GM18511 (cell line): ENCODE measurements around the gene RNF212B.

Source experiments
- ATAC-seq: cut with Tn5 transposase; IDR thresholded peaks from one replicate; pipeline ENCODE4 v1.9.1; 2021; ENCODE audit warnings: mild to moderate bottlenecking, moderate library complexity; ENCODE audit not compliant: unreplicated experiment

Gene RNF212B

GRCh38 chr14:23294734-23295561 is 57.2 kb downstream of the RNF212B start:
- no peak for ATAC-seq

- ATAC-seq = no peak
Observed at GRCh38 chr14:23296012-23296777, 58.5 kb downstream of the RNF212B start.

DNA sequence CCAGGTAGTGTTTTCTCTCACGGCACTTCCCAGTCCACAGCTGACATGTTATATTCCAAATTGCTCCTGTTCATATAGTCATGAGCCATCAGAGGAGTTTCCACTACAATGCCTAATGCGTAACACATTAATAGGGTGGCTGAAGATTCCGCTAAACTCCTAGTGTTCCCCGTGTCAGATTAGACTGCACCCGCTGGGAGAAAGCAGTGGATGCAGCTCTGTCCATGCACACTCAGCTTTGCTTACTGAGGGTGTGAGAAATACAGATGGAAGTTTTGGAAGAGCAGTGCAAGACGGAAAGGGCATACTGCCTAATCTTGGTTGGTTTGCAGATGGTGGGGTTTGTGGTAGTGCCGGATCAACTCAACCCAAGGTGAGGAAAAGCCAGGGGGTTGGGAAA is 59.4 kb downstream of the RNF212B start:
- ATAC-seq = no peak

DNA sequence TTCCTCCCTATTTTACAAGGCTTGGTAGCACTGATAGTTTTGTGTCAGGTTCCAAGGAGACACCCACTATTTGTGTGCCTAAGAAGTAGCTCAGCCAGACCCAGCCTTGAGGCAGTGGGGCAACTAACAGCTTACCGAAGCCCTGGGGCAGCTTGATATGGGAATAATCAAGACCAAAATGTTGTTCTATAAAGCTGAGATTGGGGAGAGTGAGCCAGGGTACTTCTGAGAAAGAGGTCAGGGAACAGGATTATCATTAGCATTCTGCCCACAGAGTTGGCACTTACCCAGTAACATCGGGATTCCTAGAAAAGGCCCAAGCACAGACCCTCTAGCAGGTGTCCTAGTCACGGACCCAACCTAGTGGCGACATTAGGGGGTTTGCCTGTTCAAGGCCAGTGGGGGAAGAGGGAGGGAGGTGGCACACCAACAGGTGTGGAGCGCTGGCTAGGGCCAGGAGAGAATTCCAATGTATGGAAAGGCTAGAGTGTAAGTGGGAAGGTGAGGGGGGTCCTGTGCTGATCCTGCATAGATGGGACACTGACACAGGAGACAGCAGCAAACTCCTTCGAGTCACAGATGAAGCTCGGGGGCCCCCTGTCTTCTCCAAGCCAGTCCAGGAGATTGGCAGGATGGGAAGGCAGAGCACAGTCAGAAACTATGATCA is 60.0 kb downstream of the RNF212B start:
- ATAC-seq = no peak

- ATAC-seq = no peak
Observed at GRCh38 chr14:23299211-23299957, 61.6 kb downstream of the RNF212B start.

- ATAC-seq = no peak
Observed at GRCh38 chr14:23299986-23300686, 62.4 kb downstream of the RNF212B start.

DNA sequence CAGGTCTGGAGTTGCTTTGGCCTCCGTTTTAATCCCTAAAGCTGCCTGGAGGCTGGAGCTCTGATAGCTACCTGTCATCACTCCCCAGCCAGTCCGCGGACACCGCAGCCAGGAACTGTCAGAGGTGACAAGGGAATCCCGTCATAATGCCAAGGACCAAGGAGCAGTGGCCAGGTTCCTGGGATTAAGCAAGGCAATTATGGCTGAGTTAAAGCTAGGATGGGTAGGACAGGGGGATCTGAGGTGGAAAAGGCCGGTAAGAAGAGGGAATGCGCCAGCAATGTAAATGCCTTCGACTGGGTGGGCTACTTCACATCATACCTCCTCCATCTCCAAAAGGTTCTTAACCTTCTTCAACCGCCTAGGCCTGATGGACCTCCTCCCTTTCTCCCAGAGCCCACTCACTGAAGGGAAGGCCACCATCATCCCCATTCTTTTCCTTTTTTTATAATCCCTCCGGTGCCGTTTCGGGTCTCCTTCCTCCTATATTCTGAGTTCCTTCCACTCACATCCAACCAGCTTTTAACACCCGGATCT is 63.0 kb downstream of the RNF212B start:
- no peak for ATAC-seq

GRCh38 chr14:23301288-23301968 is 63.7 kb downstream of the RNF212B start:
- peak; percentile 81 for ATAC-seq

GRCh38 chr14:23301969-23302289 is 64.2 kb downstream of the RNF212B start:
- ATAC-seq = peak; percentile 17

- ATAC-seq = peak; percentile 46
Observed at GRCh38 chr14:23302290-23303225, 64.8 kb downstream of the RNF212B start, which contains the start of gene PPP1R3E. TSS of gene PPP1R3E (minus strand) at chr14:23302859. CDS start at chr14:23302576, 283 bp downstream.

DNA sequence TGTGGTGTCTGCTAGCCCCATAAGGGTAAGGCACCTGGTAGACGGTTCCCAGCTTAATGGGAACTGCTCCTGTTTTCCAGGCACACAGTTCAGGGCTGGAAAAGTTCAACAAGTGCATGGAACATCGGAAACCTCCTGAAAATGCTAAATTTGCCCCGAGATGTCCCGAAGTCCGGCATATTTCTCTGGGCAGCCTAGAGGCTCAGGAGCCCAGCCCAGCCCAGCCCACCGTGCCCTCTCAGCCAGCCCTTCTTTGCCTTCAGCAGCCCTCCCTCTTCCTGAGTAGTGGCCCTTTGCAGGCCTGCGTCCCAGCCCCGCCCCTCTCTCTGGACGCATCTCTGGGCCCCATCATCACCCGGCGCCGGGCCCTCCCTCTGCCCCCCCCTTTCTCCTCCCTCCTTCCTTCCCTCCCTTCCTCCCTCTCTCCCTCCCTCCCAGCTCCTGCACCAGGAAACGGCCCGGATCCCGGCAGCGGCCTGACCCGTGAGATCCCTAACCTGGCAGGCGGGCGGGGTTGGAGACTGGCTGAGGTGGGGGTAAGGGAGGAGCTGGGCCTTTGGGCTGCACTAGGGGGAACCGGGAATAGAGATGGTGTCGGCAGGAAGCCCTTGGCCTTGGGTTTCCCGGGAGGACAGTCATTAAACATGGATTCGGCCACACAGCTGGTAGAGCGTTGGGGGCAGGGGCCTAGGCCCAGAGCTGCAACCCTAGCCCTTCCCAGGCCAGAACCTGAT is 68.8 kb downstream of the RNF212B start, which contains the start of gene BCL2L2:
TSS of gene BCL2L2 (plus strand) at position 422 of the 734 bp plus-strand sequence. CDS start 935 bp downstream, outside the sequence.
- ATAC-seq = no peak

- ATAC-seq = no peak
Observed at GRCh38 chr14:23307146-23307530, 69.4 kb downstream of the RNF212B start.

- ATAC-seq = no peak
Observed at GRCh38 chr14:23307687-23308644, 70.2 kb downstream of the RNF212B start.

DNA sequence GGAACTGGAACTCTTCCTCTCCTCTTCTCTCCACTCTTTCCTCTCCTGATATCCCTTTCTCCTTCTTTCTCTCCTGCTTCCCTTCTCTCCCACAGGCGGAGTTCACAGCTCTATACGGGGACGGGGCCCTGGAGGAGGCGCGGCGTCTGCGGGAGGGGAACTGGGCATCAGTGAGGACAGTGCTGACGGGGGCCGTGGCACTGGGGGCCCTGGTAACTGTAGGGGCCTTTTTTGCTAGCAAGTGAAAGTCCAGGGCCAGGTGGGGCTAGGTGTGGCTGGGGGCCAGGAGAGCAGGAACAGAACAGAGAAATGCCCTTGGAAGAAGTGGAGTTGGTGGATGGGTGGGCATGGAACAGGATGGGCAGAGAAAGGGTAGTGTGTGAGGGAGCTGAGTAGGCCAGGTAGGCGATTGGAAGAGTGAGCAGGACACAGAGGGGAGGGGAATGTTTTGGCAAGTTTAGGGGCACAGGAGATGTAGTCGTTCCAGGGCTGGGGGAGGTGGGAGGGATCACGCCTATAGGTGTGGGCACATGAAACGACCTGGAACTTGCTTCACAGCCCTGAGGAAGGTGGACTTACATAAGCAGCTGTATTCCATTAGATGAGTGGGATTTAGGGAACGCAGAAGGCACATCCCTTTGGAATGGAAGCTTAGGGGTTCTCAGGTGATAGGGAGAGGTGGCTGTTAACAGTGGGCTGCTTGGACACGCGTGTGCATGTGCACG is 71.1 kb downstream of the RNF212B start:
- no peak for ATAC-seq

DNA sequence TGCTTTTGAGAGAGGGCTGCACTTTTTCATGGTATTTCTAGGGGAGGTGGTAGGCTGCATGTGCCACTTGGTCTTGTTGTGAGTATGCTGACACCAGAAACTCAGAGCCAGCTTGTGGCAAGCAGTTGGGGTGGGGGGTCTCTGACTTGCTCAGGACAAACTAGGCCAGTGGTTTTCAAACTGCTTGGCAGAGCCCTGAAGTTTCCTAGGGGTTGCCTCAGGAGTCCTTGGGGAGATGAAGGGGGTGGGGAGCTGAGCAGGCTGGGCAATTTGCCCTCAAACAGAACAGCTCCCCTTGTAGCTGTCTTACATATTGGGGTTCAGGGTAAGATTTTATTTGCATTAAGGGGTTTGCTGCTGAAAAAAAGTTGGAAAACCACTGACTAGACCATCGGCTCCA is 72.8 kb downstream of the RNF212B start:
- no peak for ATAC-seq

- no peak for ATAC-seq
Observed at GRCh38 chr14:23316300-23316699, 78.6 kb downstream of the RNF212B start.
